GM21619 (cell line): ENCODE measurements around the gene FCN2.

Experiments
- ATAC-seq: cut with Tn5 transposase; IDR thresholded peaks from one replicate; pipeline ENCODE4 v1.9.1; 2021; ENCODE audit not compliant: unreplicated experiment

Gene FCN2

GRCh38 chr9:134929193-134930158 lies 48.9 kb downstream of the FCN2 start:
- ATAC-seq, result no peak

GRCh38 chr9:134930398-134930797 lies 49.8 kb downstream of the FCN2 start:
- ATAC-seq, result no peak

GRCh38 chr9:134932171-134932570 lies 51.6 kb downstream of the FCN2 start:
- ATAC-seq, result no peak

- ATAC-seq, result no peak
These were observed 52.0 kb downstream of the FCN2 start for GRCh38 chr9:134932606-134933005.

- no peak for ATAC-seq
These were observed 52.6 kb downstream of the FCN2 start for GRCh38 chr9:134933076-134933659.

- no peak for ATAC-seq
These were observed 54.5 kb downstream of the FCN2 start for GRCh38 chr9:134935056-134935640.

GRCh38 chr9:134935701-134936345 lies 55.2 kb downstream of the FCN2 start:
- ATAC-seq, result no peak

- peak; percentile 43 for ATAC-seq
These were observed 55.9 kb downstream of the FCN2 start for GRCh38 chr9:134936346-134937163.
